GM19452 (cell line): ENCODE data around the gene SPECC1L.

Experiments used
- ATAC-seq: cut with Tn5 transposase; IDR thresholded peaks from one replicate; pipeline ENCODE4 v1.9.1; 2021; ENCODE audit not compliant: unreplicated experiment

The SPECC1L gene

GRCh38 chr22:24424901-24425775, 154.5 kb downstream of the SPECC1L start:
- no peak for ATAC-seq

- no peak for ATAC-seq
Measured at GRCh38 chr22:24426436-24426835, 155.8 kb downstream of the SPECC1L start.

GRCh38 chr22:24426851-24427499, 156.3 kb downstream of the SPECC1L start:
- peak; percentile 4 for ATAC-seq

- ATAC-seq = peak; percentile 52
Measured at GRCh38 chr22:24427500-24428164, 157.0 kb downstream of the SPECC1L start, which contains the start of gene ADORA2A. Gene ADORA2A, plus strand, starts transcription at chr22:24427599. Its CDS starts 5,806 bp downstream, at chr22:24433405.

- ATAC-seq = no peak
Measured at GRCh38 chr22:24428751-24429410, 158.2 kb downstream of the SPECC1L start.

GRCh38 chr22:24429411-24430365, 159.1 kb downstream of the SPECC1L start:
- no peak for ATAC-seq

- ATAC-seq = no peak
Measured at GRCh38 chr22:24430431-24431308, 160.0 kb downstream of the SPECC1L start.

GRCh38 chr22:24431309-24432034, 160.8 kb downstream of the SPECC1L start:
- no peak for ATAC-seq

GRCh38 chr22:24432059-24432853, 161.6 kb downstream of the SPECC1L start:
- no peak for ATAC-seq

GRCh38 chr22:24433001-24433827, 162.6 kb downstream of the SPECC1L start:
- ATAC-seq = no peak

- ATAC-seq = peak; percentile 76
Measured at GRCh38 chr22:24433828-24434470, 163.3 kb downstream of the SPECC1L start.

GRCh38 chr22:24434471-24435322, 164.1 kb downstream of the SPECC1L start:
- peak; percentile 52 for ATAC-seq

GRCh38 chr22:24435323-24435645, 164.7 kb downstream of the SPECC1L start:
- ATAC-seq = no peak

GRCh38 chr22:24435861-24436371, 165.3 kb downstream of the SPECC1L start:
- ATAC-seq = no peak

- no peak for ATAC-seq
Measured at GRCh38 chr22:24436553-24436952, 165.9 kb downstream of the SPECC1L start.
